Neural cell (in vitro differentiated cells): ENCODE results near the gene SCN3B. TPM values are rescaled to one million over a fixed set of nuclear protein-coding genes. Genes with fewer than 3 reads are reported as not detected.

Source experiments
- H2AFZ ChIP-seq: fragments of 200-600, 300-800 bp; sonication (generic), shearing (Covaris generic); 2 replicates; pipeline ENCODE4 v1.6.0; 2014; ENCODE audit warnings: low read depth, mild to moderate bottlenecking, antibody characterized with exemption, low read length, moderate library complexity
- H3F3A ChIP-seq: fragments of 200-600 bp; shearing (Covaris generic); 2 replicates; pipeline ENCODE4 v1.6.1; 2016; ENCODE audit warnings: mild to moderate bottlenecking, moderate library complexity, mixed read lengths, antibody characterized with exemption, low read length; ENCODE audit not compliant: insufficient read depth, poor library complexity, severe bottlenecking
- H3K27ac ChIP-seq: fragments of 200-600, 300-800 bp; sonication (generic), shearing (Covaris generic); 2 replicates; pipeline ENCODE4 v1.5.1; 2014; ENCODE audit warnings: mild to moderate bottlenecking, low read length, moderate library complexity
- H3K27me3 ChIP-seq: fragments of 300-800, 200-600 bp; sonication (generic), shearing (Covaris generic); 2 replicates; pipeline ENCODE4 v1.6.0; 2014; ENCODE audit warnings: mild to moderate bottlenecking, low read depth, low read length, moderate library complexity; ENCODE audit not compliant: insufficient read depth
- H3K36me3 ChIP-seq: fragments of 300-800, 200-600 bp; sonication (generic), shearing (Covaris generic); 2 replicates; pipeline ENCODE4 v1.5.1; 2014; ENCODE audit warnings: mild to moderate bottlenecking, antibody characterized with exemption, low read length, moderate library complexity; ENCODE audit not compliant: insufficient read depth
- H3K4me2 ChIP-seq: fragments of 300-800, 200-600 bp; sonication (generic), shearing (Covaris generic); 2 replicates; pipeline ENCODE4 v1.6.0; 2014; ENCODE audit warnings: mild to moderate bottlenecking, low read length
- H3K4me3 ChIP-seq: fragments of 300-800, 200-600 bp; sonication (generic), shearing (Covaris generic); 2 replicates; pipeline ENCODE4 v1.5.1; 2014; ENCODE audit warnings: mild to moderate bottlenecking, low read length, moderate library complexity
- H3K79me2 ChIP-seq: fragments of 200-600 bp; shearing (Covaris generic); replicated peaks from 2 replicates; pipeline ENCODE4 v1.6.0; 2014; ENCODE audit warnings: mild to moderate bottlenecking, low read length, moderate library complexity; ENCODE audit not compliant: insufficient read depth
- H3K9ac ChIP-seq: fragments of 300-800, 200-600 bp; sonication (generic), shearing (Covaris generic); 2 replicates; pipeline ENCODE4 v1.6.1; 2016; ENCODE audit warnings: mild to moderate bottlenecking, low read length, mixed read lengths
- H3K9me2 ChIP-seq: fragments of 200-600 bp; shearing (Covaris generic); 2 replicates; pipeline ENCODE4 v1.6.1; 2016; ENCODE audit warnings: mild to moderate bottlenecking, low read length, mixed read lengths; ENCODE audit not compliant: insufficient read depth
- H3K9me3 ChIP-seq: fragments of 200-600, 300-800 bp; sonication (generic), shearing (Covaris generic); 2 replicates; pipeline ENCODE4 v1.6.1; 2016; ENCODE audit warnings: mild to moderate bottlenecking, mixed run types, low read length, moderate library complexity, mixed read lengths
- H4K20me1 ChIP-seq: fragments of 200-600 bp; shearing (Covaris generic); 2 replicates; pipeline ENCODE4 v1.6.1; 2016; ENCODE audit warnings: mild to moderate bottlenecking, mixed run types; ENCODE audit not compliant: insufficient read depth
- EP300 ChIP-seq: fragments of 450-650 bp; conservative IDR thresholded peaks from 2 replicates; pipeline ENCODE4 v1.6.1; 2014; ENCODE audit warnings: antibody characterized with exemption, mild to moderate bottlenecking, moderate library complexity; ENCODE audit not compliant: poor library complexity, severe bottlenecking
- EZH2 ChIP-seq: fragments of 200-600, 300-800 bp; shearing (Covaris generic), sonication (generic); IDR thresholded peaks from 2 replicates; pipeline ENCODE4 v1.6.1; 2014; ENCODE audit warnings: antibody characterized with exemption, low read length, borderline replicate concordance, mild to moderate bottlenecking; ENCODE audit not compliant: insufficient read depth, poor library complexity, severe bottlenecking
- MXI1 ChIP-seq: fragments of 450-650 bp; conservative IDR thresholded peaks from 2 replicates; pipeline ENCODE4 v1.6.1; 2014; ENCODE audit warnings: antibody characterized with exemption, mild to moderate bottlenecking; ENCODE audit not compliant: poor library complexity, severe bottlenecking
- RAD21 ChIP-seq: fragments of 450-650 bp; conservative IDR thresholded peaks from 2 replicates; pipeline ENCODE4 v1.6.1; 2014; ENCODE audit warnings: antibody characterized with exemption, mild to moderate bottlenecking, moderate library complexity
- SMC3 ChIP-seq: fragments of 450-650 bp; conservative IDR thresholded peaks from 2 replicates; pipeline ENCODE4 v1.6.1; 2014; ENCODE audit warnings: antibody characterized with exemption, mild to moderate bottlenecking, moderate library complexity; ENCODE audit not compliant: poor library complexity
- TAF1 ChIP-seq: IDR thresholded peaks from 2 replicates; pipeline ENCODE4 v1.6.1; 2012; ENCODE audit warnings: low read depth
- polyA plus RNA-seq: library from polyadenylated mRNA; depleted of rRNA; stranded (reverse); fragments of >200 nt; gene quantifications from 2 replicates; pipeline ENCODE4 v1.2.3, GENCODE V29; 2014
- TF ChIP-seq, protein P1 (sequence below): IDR thresholded peaks from 2 replicates; pipeline ENCODE4 v1.6.1; 2012; ENCODE audit warnings: borderline replicate concordance
- TF ChIP-seq, protein P2 (sequence below): fragments of 450-650 bp; IDR thresholded peaks from 2 replicates; pipeline ENCODE4 v1.5.1; 2014; ENCODE audit warnings: antibody characterized with exemption, mild to moderate bottlenecking, moderate library complexity; ENCODE audit not compliant: poor library complexity, severe bottlenecking

Gene SCN3B
- polyA plus RNA-seq, 1 donor from 2014 or later: 42.1 TPM

DNA sequence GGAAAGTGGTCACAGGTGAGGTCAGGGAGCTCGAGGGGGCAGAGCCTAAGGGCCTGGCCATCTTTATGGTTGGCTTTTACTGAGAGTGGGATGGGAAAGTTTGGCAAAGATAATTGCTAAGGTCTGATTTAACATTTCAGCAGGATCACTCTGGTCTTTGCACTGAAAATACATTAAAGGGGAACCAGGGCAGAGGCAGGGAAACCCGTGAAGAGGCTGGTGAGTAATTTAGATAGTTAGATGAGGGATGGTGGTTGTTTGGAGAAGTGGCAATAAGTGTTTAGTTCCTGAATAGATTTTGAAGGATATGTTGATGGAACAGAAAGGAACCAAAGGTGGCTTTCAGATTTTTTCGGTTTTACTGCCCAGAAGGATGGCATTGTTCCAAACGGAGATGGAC, 50.8 kb downstream of the SCN3B start:
- H3K27me3 ChIP-seq: no peaks in the 10 kb centered on the region
- H3F3A ChIP-seq: no peaks in the 10 kb centered on the region
- no peaks in the 10 kb centered on the region for H3K9me3 ChIP-seq
- H2AFZ ChIP-seq: no peak overlapping the region
- no peak overlapping the region for H3K27ac ChIP-seq
- no peaks in the 10 kb centered on the region for H3K36me3 ChIP-seq
- no peaks in the 10 kb centered on the region for H3K9me2 ChIP-seq
- no peak overlapping the region for H3K9ac ChIP-seq
- no peaks in the 10 kb centered on the region for H4K20me1 ChIP-seq
- no peak for TF ChIP-seq EP300
- TF ChIP-seq RAD21: no peak
- TF ChIP-seq, protein P1, sequence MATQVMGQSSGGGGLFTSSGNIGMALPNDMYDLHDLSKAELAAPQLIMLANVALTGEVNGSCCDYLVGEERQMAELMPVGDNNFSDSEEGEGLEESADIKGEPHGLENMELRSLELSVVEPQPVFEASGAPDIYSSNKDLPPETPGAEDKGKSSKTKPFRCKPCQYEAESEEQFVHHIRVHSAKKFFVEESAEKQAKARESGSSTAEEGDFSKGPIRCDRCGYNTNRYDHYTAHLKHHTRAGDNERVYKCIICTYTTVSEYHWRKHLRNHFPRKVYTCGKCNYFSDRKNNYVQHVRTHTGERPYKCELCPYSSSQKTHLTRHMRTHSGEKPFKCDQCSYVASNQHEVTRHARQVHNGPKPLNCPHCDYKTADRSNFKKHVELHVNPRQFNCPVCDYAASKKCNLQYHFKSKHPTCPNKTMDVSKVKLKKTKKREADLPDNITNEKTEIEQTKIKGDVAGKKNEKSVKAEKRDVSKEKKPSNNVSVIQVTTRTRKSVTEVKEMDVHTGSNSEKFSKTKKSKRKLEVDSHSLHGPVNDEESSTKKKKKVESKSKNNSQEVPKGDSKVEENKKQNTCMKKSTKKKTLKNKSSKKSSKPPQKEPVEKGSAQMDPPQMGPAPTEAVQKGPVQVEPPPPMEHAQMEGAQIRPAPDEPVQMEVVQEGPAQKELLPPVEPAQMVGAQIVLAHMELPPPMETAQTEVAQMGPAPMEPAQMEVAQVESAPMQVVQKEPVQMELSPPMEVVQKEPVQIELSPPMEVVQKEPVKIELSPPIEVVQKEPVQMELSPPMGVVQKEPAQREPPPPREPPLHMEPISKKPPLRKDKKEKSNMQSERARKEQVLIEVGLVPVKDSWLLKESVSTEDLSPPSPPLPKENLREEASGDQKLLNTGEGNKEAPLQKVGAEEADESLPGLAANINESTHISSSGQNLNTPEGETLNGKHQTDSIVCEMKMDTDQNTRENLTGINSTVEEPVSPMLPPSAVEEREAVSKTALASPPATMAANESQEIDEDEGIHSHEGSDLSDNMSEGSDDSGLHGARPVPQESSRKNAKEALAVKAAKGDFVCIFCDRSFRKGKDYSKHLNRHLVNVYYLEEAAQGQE: no peak
- no peaks in the 10 kb centered on the region for H3K79me2 ChIP-seq
- no peak overlapping the region for H3K4me3 ChIP-seq
- no peak overlapping the region for H3K4me2 ChIP-seq

DNA sequence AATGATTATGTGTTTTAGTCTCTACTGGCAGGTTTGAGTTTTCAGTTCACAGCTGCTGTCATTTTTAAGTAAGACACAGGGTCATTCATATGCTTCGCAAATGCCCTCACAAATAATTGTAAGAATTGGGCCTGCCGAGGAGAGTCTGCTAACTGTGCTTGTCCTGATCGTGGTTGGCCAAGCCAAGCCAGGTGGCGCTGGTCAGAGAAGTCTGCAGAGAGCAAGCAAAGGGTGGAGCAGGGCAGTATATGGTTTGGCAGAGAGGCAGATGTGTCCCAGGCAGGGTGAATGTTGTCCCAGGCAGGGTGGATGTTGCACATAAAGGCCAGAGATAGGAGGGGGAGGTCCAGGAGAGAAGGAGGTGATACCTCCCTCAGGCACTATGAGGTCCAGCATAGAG, 52.7 kb downstream of the SCN3B start:
- Histone ChIP-seq H3K9ac (no peak overlapping the region), H3K4me2 (no peak overlapping the region), H3K36me3 (no peaks in the 10 kb centered on the region), H3K9me3 (no peaks in the 10 kb centered on the region), H4K20me1 (no peaks in the 10 kb centered on the region), H3K9me2 (no peaks in the 10 kb centered on the region), H3K27me3 (no peaks in the 10 kb centered on the region), H3K4me3 (no peak overlapping the region), H3K79me2 (no peaks in the 10 kb centered on the region), H2AFZ (no peak overlapping the region), H3K27ac (no peak overlapping the region), H3F3A (no peaks in the 10 kb centered on the region)
- TF ChIP-seq EZH2: no peak
- no peak for TF ChIP-seq TAF1
- no peak for TF ChIP-seq SMC3
- no peak for TF ChIP-seq EP300
- TF ChIP-seq, protein P2, sequence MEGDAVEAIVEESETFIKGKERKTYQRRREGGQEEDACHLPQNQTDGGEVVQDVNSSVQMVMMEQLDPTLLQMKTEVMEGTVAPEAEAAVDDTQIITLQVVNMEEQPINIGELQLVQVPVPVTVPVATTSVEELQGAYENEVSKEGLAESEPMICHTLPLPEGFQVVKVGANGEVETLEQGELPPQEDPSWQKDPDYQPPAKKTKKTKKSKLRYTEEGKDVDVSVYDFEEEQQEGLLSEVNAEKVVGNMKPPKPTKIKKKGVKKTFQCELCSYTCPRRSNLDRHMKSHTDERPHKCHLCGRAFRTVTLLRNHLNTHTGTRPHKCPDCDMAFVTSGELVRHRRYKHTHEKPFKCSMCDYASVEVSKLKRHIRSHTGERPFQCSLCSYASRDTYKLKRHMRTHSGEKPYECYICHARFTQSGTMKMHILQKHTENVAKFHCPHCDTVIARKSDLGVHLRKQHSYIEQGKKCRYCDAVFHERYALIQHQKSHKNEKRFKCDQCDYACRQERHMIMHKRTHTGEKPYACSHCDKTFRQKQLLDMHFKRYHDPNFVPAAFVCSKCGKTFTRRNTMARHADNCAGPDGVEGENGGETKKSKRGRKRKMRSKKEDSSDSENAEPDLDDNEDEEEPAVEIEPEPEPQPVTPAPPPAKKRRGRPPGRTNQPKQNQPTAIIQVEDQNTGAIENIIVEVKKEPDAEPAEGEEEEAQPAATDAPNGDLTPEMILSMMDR: no peak
- no peak for TF ChIP-seq MXI1
- TF ChIP-seq, protein P1: no peak
